Superior temporal gyrus (tissue), 1 donor: Measurements from ENCODE around the gene GLIS2.

Source experiments
- DNase-seq: peaks from one replicate; pipeline ENCODE4 v3.0.0-alpha.2; 2016; ENCODE audit errors: extremely low spot score

The GLIS2 gene

GRCh38 chr16:4370151-4370550 lies 54.3 kb downstream of the GLIS2 start:
- no peak for DNase-seq

GRCh38 chr16:4370570-4371356 lies 54.9 kb downstream of the GLIS2 start:
- DNase-seq = no peak

- DNase-seq = peak; percentile 60
Observed at GRCh38 chr16:4371357-4372000, 55.6 kb downstream of the GLIS2 start, which contains the start of gene VASN. Gene VASN, plus strand, starts transcription at chr16:4371848. Its CDS starts 9,030 bp downstream, at chr16:4380878.

GRCh38 chr16:4372001-4372577 lies 56.2 kb downstream of the GLIS2 start:
- no peak for DNase-seq

GRCh38 chr16:4372578-4373355 lies 56.9 kb downstream of the GLIS2 start:
- peak; percentile 38 for DNase-seq

GRCh38 chr16:4373356-4373908 lies 57.6 kb downstream of the GLIS2 start:
- no peak for DNase-seq

- no peak for DNase-seq
Observed at GRCh38 chr16:4373909-4374742, 58.3 kb downstream of the GLIS2 start.

GRCh38 chr16:4375717-4376116 lies 59.9 kb downstream of the GLIS2 start:
- DNase-seq = no peak

- peak; percentile 71 for DNase-seq
Observed at GRCh38 chr16:4376126-4376892, 60.4 kb downstream of the GLIS2 start.

- DNase-seq = no peak
Observed at GRCh38 chr16:4376893-4377572, 61.2 kb downstream of the GLIS2 start.

GRCh38 chr16:4377573-4378154 lies 61.8 kb downstream of the GLIS2 start:
- peak; percentile 20 for DNase-seq

- DNase-seq = no peak
Observed at GRCh38 chr16:4378161-4378666, 62.3 kb downstream of the GLIS2 start.

- DNase-seq = no peak
Observed at GRCh38 chr16:4378999-4379690, 63.3 kb downstream of the GLIS2 start.

- no peak for DNase-seq
Observed at GRCh38 chr16:4380119-4381063, 64.5 kb downstream of the GLIS2 start.

- no peak for DNase-seq
Observed at GRCh38 chr16:4381072-4381934, 65.4 kb downstream of the GLIS2 start.
